ENCODE measurements around the gene C16orf92. TPM values are rescaled to one million over a fixed set of nuclear protein-coding genes. Genes with fewer than 3 reads are reported as not detected.

The C16orf92 gene
- total RNA-seq, 3 donors from 2014 or later, result not detected

- Mint-ChIP-seq H3K27me3 (ENCODE audit: low read depth) (peaks cover 27% of the 10 kb centered on the region), H3K4me3 (no peak overlapping the region), H3K9me3 (no peaks in the 10 kb centered on the region), H3K4me1 (ENCODE audit: low read depth) (peaks cover 5% of the 10 kb centered on the region), H3K36me3 (ENCODE audit: insufficient read depth) (no peaks in the 10 kb centered on the region)
- ATAC-seq, result no peak
- DNase-seq, result no peak
Observed at GRCh38 chr16:30023586-30023985, 588 bp downstream of the C16orf92 start.

- no peak for ATAC-seq
- H3K4me3 Mint-ChIP-seq, result no peak overlapping the region
- no peak for DNase-seq
- peaks cover 36% of the 10 kb centered on the region for H3K27me3 Mint-ChIP-seq (ENCODE audit: low read depth)
- H3K36me3 Mint-ChIP-seq (ENCODE audit: insufficient read depth), result no peaks in the 10 kb centered on the region
- no peaks in the 10 kb centered on the region for H3K9me3 Mint-ChIP-seq
- peaks cover 5% of the 10 kb centered on the region for H3K4me1 Mint-ChIP-seq (ENCODE audit: low read depth)
Observed at GRCh38 chr16:30024451-30024850, 1.5 kb downstream of the C16orf92 start.

GRCh38 chr16:30025156-30025555, 2.2 kb downstream of the C16orf92 start:
- Mint-ChIP-seq H3K36me3 (ENCODE audit: insufficient read depth) (no peaks in the 10 kb centered on the region), H3K9me3 (no peaks in the 10 kb centered on the region), H3K27me3 (ENCODE audit: low read depth) (peaks cover 43% of the 10 kb centered on the region), H3K4me3 (no peak overlapping the region), H3K4me1 (ENCODE audit: low read depth) (peaks cover 7% of the 10 kb centered on the region)
- ATAC-seq, result no peak
- no peak for DNase-seq

- H3K4me1 Mint-ChIP-seq (ENCODE audit: low read depth), result peaks cover 9% of the 10 kb centered on the region
- H3K4me3 Mint-ChIP-seq, result no peak overlapping the region
- ATAC-seq (no peak), DNase-seq (no peak)
- H3K27me3 Mint-ChIP-seq (ENCODE audit: low read depth), result peaks cover 45% of the 10 kb centered on the region
- H3K9me3 Mint-ChIP-seq, result no peaks in the 10 kb centered on the region
- H3K36me3 Mint-ChIP-seq (ENCODE audit: insufficient read depth), result no peaks in the 10 kb centered on the region
Observed at GRCh38 chr16:30025574-30025973, 2.6 kb downstream of the C16orf92 start.

GRCh38 chr16:30026449-30026848, 3.5 kb downstream of the C16orf92 start:
- Mint-ChIP-seq H3K27me3 (ENCODE audit: low read depth) (peaks cover 47% of the 10 kb centered on the region), H3K9me3 (no peaks in the 10 kb centered on the region), H3K4me3 (no peak overlapping the region), H3K4me1 (ENCODE audit: low read depth) (peaks cover 4% of the 10 kb centered on the region), H3K36me3 (ENCODE audit: insufficient read depth) (no peaks in the 10 kb centered on the region)
- ATAC-seq (no peak), DNase-seq (no peak)

GRCh38 chr16:30027588-30028437, 4.8 kb downstream of the C16orf92 start:
- H3K9me3 Mint-ChIP-seq, result no peaks in the 10 kb centered on the region
- H3K4me1 Mint-ChIP-seq (ENCODE audit: low read depth), result peaks cover 8% of the 10 kb centered on the region
- no peak for DNase-seq
- H3K27me3 Mint-ChIP-seq (ENCODE audit: low read depth), result peaks cover 57% of the 10 kb centered on the region
- no peak overlapping the region for H3K4me3 Mint-ChIP-seq
- ATAC-seq, result no peak
- H3K36me3 Mint-ChIP-seq (ENCODE audit: insufficient read depth), result no peaks in the 10 kb centered on the region

- ATAC-seq, result no peak
- Mint-ChIP-seq H3K27me3 (ENCODE audit: low read depth) (peaks cover 57% of the 10 kb centered on the region), H3K4me1 (ENCODE audit: low read depth) (peaks cover 10% of the 10 kb centered on the region), H3K4me3 (no peak overlapping the region), H3K36me3 (ENCODE audit: insufficient read depth) (no peaks in the 10 kb centered on the region), H3K9me3 (no peaks in the 10 kb centered on the region)
- no peak for DNase-seq
Observed at GRCh38 chr16:30028438-30029076, 5.6 kb downstream of the C16orf92 start.

- DNase-seq (no peak), ATAC-seq (no peak)
- Mint-ChIP-seq H3K4me1 (ENCODE audit: low read depth) (peaks cover 10% of the 10 kb centered on the region), H3K4me3 (no peak overlapping the region), H3K36me3 (ENCODE audit: insufficient read depth) (no peaks in the 10 kb centered on the region), H3K27me3 (ENCODE audit: low read depth) (peaks cover 61% of the 10 kb centered on the region), H3K9me3 (no peaks in the 10 kb centered on the region)
Observed at GRCh38 chr16:30030011-30030685, 7.2 kb downstream of the C16orf92 start.

GRCh38 chr16:30030841-30031413, 7.9 kb downstream of the C16orf92 start, which contains the start of gene TLCD3B:
Gene TLCD3B, minus strand, starts transcription at chr16:30031271. Its CDS starts 744 bp downstream, at chr16:30030527.
- peak in 1 of 2 donors; percentile 38 for ATAC-seq
- DNase-seq, result no peak
- H3K4me1 Mint-ChIP-seq (ENCODE audit: low read depth), result peaks cover 10% of the 10 kb centered on the region
- no peaks in the 10 kb centered on the region for H3K36me3 Mint-ChIP-seq (ENCODE audit: insufficient read depth)
- H3K4me3 Mint-ChIP-seq, result peak within 1 kb of the TSS; percentile 24
- no peaks in the 10 kb centered on the region for H3K9me3 Mint-ChIP-seq
- H3K27me3 Mint-ChIP-seq (ENCODE audit: low read depth), result peaks cover 61% of the 10 kb centered on the region

GRCh38 chr16:30031477-30031918, 8.5 kb downstream of the C16orf92 start:
- Mint-ChIP-seq H3K36me3 (ENCODE audit: insufficient read depth) (no peaks in the 10 kb centered on the region), H3K4me1 (ENCODE audit: low read depth) (peaks cover 10% of the 10 kb centered on the region), H3K9me3 (no peaks in the 10 kb centered on the region), H3K4me3 (no peak overlapping the region), H3K27me3 (ENCODE audit: low read depth) (peaks cover 58% of the 10 kb centered on the region)
- DNase-seq (no peak), ATAC-seq (no peak)

- Mint-ChIP-seq H3K4me3 (no peak overlapping the region), H3K27me3 (ENCODE audit: low read depth) (peaks cover 51% of the 10 kb centered on the region), H3K4me1 (ENCODE audit: low read depth) (peaks cover 10% of the 10 kb centered on the region), H3K36me3 (ENCODE audit: insufficient read depth) (no peaks in the 10 kb centered on the region), H3K9me3 (no peaks in the 10 kb centered on the region)
- DNase-seq (peak; percentile 50), ATAC-seq (peak; percentile 36 to 60)
Observed at GRCh38 chr16:30032083-30032819, 9.3 kb downstream of the C16orf92 start.

- no peak for DNase-seq
Observed at GRCh38 chr16:30033270-30033669, 10.3 kb downstream of the C16orf92 start.

GRCh38 chr16:30040221-30040620, 17.2 kb downstream of the C16orf92 start:
- H3K36me3 Mint-ChIP-seq (ENCODE audit: insufficient read depth), result no peaks in the 10 kb centered on the region
- H3K4me1 Mint-ChIP-seq (ENCODE audit: low read depth), result no peaks in the 10 kb centered on the region
- ATAC-seq (no peak), DNase-seq (no peak)
- peaks cover 6% of the 10 kb centered on the region for H3K27me3 Mint-ChIP-seq (ENCODE audit: low read depth)
- H3K4me3 Mint-ChIP-seq, result no peak overlapping the region
- no peaks in the 10 kb centered on the region for H3K9me3 Mint-ChIP-seq

More at GRCh38 chr16:30033270-30033669, 10.3 kb downstream of the C16orf92 start:
- Mint-ChIP-seq H3K4me1 (ENCODE audit: low read depth) (peaks cover 10% of the 10 kb centered on the region), H3K4me3 (no peak overlapping the region), H3K36me3 (ENCODE audit: insufficient read depth) (no peaks in the 10 kb centered on the region), H3K27me3 (ENCODE audit: low read depth) (peaks cover 41% of the 10 kb centered on the region), H3K9me3 (no peaks in the 10 kb centered on the region)
- peak in 1 of 2 donors; percentile 42 for ATAC-seq
